ENCODE data around the gene BCOR. TPM values are rescaled to one million over a fixed set of nuclear protein-coding genes. Genes with fewer than 3 reads are reported as not detected.

BCOR gene
- total and polyA plus RNA-seq, 2 of the 8 experiments (the other 6 are each of a cell fraction or from before 2014, with no cell fraction given) = 25.0 to 50.8 TPM

DNA sequence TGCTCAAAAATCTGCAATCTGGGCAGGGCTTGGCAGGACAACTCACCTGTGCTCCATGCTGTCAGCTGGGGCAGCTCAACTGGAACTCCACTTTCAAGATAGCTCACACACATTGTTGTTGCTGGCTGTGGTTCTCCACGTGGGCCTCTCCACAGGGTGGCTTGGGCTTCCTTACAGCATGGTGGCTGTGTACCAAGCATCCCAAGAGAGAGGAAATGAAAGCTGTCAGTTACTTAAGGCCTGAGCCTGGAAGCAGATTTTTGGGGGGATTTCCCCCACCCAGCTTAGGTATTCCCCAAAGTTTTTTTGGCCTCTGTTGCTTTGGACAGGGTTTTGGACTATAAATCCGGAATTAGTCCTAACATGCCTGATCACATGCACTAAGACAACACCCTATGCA lies 81.0 kb downstream of the BCOR start:
- CTCF ChIA-PET (ENCODE audit: partially characterized antibody) = no interaction called here
- Histone ChIP-seq H3K9me3 (ENCODE audit: insufficient read depth in 2 of 2, low read depth in 1 of 2, low read length in 1 of 2) (no peaks in the 10 kb centered on the region), H3K23ac (ENCODE audit: insufficient read length) (no peak overlapping the region), H4K91ac (replicated peaks; ENCODE audit: insufficient read length, low read length) (no peak overlapping the region), H4K8ac (ENCODE audit: extremely low read depth, insufficient read depth, low read length) (no peak overlapping the region), H4K5ac (ENCODE audit: insufficient read length, low read depth, low read length) (no peak overlapping the region), H3K79me1 (ENCODE audit: low read depth, low read length) (no peaks in the 10 kb centered on the region), H3K79me2 (ENCODE audit: control insufficient read depth in 1 of 2, insufficient read depth in 2 of 2, low read length in 2 of 2) (no peaks in the 10 kb centered on the region), H2BK20ac (ENCODE audit: low read length) (no peak overlapping the region), H3K9ac (replicated peaks in 1 of 4; ENCODE audit: extremely low read depth in 1 of 4, low read depth in 3 of 4, low read length in 3 of 4) (no peak overlapping the region), H3K27me3 (replicated peaks in 1 of 4; ENCODE audit: control insufficient read depth in 3 of 4, extremely low read depth in 1 of 4, insufficient read depth in 3 of 4, low read length in 3 of 4) (peaks cover 13 to 29% (median 18%) of the 10 kb centered on the region in 4 experiments), H2BK120ac (replicated peaks; ENCODE audit: low read depth, low read length) (no peak overlapping the region), H3K4ac (replicated peaks; ENCODE audit: insufficient read length, low read depth, low read length) (no peak overlapping the region), H2AK5ac (ENCODE audit: low read depth, low read length) (no peak overlapping the region), H3K27ac (ENCODE audit: low read depth, low read length) (no peak overlapping the region), H3K18ac (ENCODE audit: extremely low read depth, low read length) (no peak overlapping the region), H3K4me3 (ENCODE audit: extremely low read depth in 1 of 4, insufficient read depth in 2 of 4, low read depth in 3 of 4, low read length in 4 of 4) (no peak overlapping the region), H3K14ac (ENCODE audit: insufficient read length) (no peak overlapping the region), H2BK12ac (ENCODE audit: low read depth, low read length) (no peak overlapping the region), H3K56ac (replicated peaks; ENCODE audit: insufficient read length, low read depth, low read length) (no peak overlapping the region), H2BK15ac (ENCODE audit: low read length) (no peak overlapping the region), H2BK5ac (ENCODE audit: low read depth, low read length) (no peak overlapping the region), H3K4me1 (replicated peaks in 1 of 4; ENCODE audit: control insufficient read depth in 3 of 4, insufficient read depth in 4 of 4, low read length in 3 of 4) (peaks cover 4 to 9% (median 7%) of the 10 kb centered on the region in 4 experiments), H3K23me2 (ENCODE audit: low read depth, low read length) (peaks cover 3% of the 10 kb centered on the region; the same call in 1 of the 2 replicates), H3K4me2 (ENCODE audit: insufficient read depth in 1 of 2, low read depth in 2 of 2, low read length in 2 of 2) (no peak overlapping the region), H3K36me3 (ENCODE audit: control insufficient read depth in 2 of 4, insufficient read depth in 4 of 4, low read length in 3 of 4) (no peaks in the 10 kb centered on the region), H4K20me1 (replicated peaks in 1 of 2; ENCODE audit: control insufficient read depth in 1 of 2, insufficient read depth in 2 of 2, low read length in 2 of 2) (no peaks in the 10 kb centered on the region), H2AFZ (ENCODE audit: low read length) (no peak overlapping the region)
- DNase-seq (ENCODE audit: low read depth in 1 of 2, low spot score in 2 of 2) (no peak), FAIRE-seq (no peak)
- POLR2A ChIA-PET (ENCODE audit: partially characterized antibody) = interaction anchor here (1.5 kb wide), 1 partner anchor 40 kb away, joined by 4 read pairs; no protein-coding TSS in a partner anchor
- no peak for TF ChIP-seq CREB1 (IDR thresholded peaks at IDR 0.05)
- TF ChIP-seq MAFK (IDR thresholded peaks at IDR 0.05; ENCODE audit: low read depth, low read length) = no peak
- TF ChIP-seq, protein P1, sequence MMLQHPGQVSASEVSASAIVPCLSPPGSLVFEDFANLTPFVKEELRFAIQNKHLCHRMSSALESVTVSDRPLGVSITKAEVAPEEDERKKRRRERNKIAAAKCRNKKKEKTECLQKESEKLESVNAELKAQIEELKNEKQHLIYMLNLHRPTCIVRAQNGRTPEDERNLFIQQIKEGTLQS (IDR thresholded peaks at IDR 0.05; ENCODE audit: insufficient read depth, low read depth, low read length) = no peak
- no peak for TF ChIP-seq TCF12 (IDR thresholded peaks at IDR 0.05; ENCODE audit: low read depth, low read length)
- no peak for TF ChIP-seq ZNF274 (IDR thresholded peaks at IDR 0.05; ENCODE audit: borderline replicate concordance, extremely low read depth, low read length)
- no peak for TF ChIP-seq JUN (IDR thresholded peaks at IDR 0.05; ENCODE audit: low read depth, low read length)
- TF ChIP-seq BACH1 (IDR thresholded peaks at IDR 0.05; ENCODE audit: low read length) = no peak
- no peak for TF ChIP-seq TAF1 (IDR thresholded peaks at IDR 0.05; ENCODE audit: low read depth, low read length)
- WGBS, 2 experiments (ENCODE audit: extremely low coverage in 1 of 2, insufficient coverage in 1 of 2, insufficient read length in 1 of 2, insufficient replicate concordance in 2 of 2, low coverage in 1 of 2, low lambda C conversion rate in 2 of 2, missing lambda C conversion rate in 1 of 2) = 69% methylated on average over 2 of the region's 2 CpGs; no CpG with 5 or more reads in 1 of the 2 experiments

All from H1 (cell line).